GM12873 (cell line): ENCODE results near the gene RPP25.

ENCODE experiments used
- TF ChIP-seq, protein P1 (sequence below): IDR thresholded peaks from 2 replicates; pipeline ENCODE4 v1.5.1; 2012; ENCODE audit warnings: low read depth, mild to moderate bottlenecking, moderate library complexity, low read length, control low read depth; ENCODE audit not compliant: insufficient read depth; ENCODE audit errors: missing control alignments

Gene RPP25

DNA sequence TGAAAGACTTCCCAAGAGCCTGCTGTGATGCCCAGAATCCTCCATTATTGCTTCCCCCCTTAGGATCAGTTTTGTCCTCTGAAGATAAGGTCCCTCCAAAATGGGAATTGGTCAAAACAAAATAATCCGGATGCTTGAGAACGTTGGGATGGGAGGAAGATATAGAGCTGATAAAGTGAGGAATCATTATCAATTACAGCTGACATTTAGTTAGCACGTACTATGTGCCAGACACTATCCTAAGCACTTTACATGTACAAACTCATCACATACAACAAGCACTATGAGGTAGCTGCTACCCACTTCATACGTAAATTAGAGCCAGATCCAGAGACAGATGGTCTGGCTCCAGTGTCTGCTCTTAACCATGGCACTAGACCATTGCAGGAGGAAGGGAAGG is 6.6 kb upstream of the RPP25 start:
- TF ChIP-seq, protein P1, sequence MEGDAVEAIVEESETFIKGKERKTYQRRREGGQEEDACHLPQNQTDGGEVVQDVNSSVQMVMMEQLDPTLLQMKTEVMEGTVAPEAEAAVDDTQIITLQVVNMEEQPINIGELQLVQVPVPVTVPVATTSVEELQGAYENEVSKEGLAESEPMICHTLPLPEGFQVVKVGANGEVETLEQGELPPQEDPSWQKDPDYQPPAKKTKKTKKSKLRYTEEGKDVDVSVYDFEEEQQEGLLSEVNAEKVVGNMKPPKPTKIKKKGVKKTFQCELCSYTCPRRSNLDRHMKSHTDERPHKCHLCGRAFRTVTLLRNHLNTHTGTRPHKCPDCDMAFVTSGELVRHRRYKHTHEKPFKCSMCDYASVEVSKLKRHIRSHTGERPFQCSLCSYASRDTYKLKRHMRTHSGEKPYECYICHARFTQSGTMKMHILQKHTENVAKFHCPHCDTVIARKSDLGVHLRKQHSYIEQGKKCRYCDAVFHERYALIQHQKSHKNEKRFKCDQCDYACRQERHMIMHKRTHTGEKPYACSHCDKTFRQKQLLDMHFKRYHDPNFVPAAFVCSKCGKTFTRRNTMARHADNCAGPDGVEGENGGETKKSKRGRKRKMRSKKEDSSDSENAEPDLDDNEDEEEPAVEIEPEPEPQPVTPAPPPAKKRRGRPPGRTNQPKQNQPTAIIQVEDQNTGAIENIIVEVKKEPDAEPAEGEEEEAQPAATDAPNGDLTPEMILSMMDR = no peak

DNA sequence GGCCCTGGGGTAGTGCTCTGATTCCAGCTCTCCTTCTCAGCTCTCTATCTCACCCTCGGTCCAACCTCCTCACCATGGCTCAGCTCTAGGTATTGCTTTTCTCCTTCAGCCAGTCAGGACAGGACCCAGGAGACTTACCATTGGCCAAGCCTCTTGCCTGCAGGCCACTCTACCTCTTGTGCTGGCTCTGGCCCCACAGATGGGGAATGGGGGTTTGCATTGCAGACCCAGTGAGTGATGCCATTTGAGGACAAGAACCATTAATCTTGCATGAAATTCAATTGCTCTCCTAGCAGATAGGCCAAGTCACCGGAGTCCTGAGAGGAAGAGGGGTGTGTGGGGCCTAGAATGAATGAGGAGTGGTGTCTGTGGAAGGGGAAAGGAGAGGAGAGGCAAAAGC is 6.1 kb upstream of the RPP25 start:
- TF ChIP-seq, protein P1 = no peak

DNA sequence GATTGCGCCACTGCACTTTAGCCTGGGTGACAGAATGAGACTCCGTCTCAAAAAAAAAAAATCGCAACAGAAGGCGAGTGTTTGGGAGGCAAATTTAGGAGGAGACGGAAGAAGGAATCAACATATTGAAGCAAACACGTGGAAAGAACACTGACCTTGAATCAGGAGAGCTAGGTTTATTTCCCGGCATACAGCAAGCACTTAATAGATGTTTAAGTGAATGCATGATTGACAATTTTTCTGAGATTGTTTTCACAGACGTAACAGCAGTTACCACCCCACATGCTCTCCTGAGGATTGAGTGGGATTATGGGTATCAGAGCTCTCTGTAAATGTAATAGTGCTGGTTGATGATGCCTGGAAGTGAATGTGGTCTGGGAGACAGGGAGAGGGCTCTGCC is 5.6 kb upstream of the RPP25 start:
- TF ChIP-seq, protein P1 = no peak

DNA sequence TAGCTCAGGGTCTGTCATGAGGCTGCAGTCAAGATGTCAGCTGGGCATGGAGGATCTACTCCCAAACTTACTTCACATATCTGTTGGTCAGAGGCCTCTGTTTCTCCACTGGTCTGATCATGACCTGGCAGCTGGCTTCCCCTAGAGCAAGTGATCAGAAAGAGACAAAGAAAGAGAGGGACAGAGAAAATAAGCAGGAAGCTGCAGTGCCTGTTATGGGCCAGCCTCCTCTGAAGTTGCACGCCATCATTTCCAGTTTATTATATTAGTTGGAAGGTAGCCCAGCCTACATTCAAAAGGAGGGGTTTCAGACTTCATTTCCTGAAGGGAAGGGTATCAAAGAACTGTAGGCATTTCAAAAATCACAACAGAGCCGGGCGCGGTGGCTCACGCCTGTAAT is 5.0 kb upstream of the RPP25 start:
- TF ChIP-seq, protein P1 = no peak

DNA sequence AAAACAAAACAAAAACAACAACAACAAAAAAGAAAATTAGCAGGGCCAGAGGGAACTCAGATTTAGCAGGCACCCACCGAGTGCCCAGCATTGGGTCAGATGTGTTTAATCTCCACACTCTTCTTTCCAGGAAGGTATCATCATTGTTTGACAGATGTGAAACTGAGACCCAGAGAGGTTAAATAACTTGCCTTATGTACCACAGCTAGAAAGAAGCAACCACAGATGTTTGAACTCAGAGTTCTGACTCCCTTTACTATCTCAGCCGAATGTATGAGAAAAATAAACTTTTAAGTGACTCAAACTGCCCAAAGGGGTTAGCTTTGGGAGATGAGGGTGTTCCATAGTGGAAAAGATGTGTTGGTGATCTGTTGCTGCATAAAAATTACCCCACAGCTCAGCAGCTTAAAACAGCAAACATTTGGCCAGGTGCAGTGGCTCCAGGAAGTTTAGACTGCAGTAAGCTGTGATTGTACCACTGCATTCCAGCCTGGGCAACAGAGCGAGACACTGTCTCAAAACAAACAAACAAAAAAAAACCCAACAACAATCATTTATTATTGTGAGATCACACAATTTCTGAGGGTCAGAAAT is 4.5 kb upstream of the RPP25 start:
- TF ChIP-seq, protein P1 = no peak

DNA sequence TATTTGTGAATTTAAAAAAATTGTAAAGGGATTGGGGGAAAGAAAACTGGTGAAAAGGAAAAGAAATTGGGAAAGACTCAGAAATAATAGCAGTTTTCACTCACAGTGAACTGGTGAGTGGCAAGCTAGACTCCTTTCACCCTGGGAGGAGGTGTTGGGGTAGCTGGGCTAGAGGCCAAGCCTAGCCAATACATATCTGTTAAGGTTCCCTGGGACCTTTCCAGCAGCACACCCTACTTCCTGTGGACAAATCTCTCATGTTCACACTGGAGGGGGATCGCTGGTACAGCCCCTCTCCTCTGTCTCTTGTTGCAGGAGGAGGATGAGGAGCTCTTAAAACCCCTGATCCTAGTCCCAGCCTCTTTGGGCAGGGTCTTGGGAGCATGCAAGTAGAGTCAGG is 3.7 kb upstream of the RPP25 start:
- TF ChIP-seq, protein P1 = no peak

DNA sequence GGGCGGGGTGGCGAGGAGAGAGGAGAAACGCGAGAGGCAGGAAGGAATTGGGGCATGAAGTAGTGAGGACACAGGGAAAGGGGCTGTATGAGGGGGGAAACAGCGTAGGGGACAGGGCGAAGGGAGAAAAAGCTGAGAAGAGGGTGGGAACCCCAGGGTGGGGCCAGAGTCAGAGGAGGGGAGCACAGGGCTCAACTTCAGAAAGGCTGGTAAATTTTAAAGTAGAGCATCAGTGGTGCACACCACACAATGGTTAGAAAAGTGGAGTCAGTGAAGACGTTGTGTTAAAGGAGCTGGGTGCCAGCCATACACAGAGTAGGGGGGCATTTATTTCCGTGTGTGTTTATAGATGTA is 3.0 kb upstream of the RPP25 start:
- TF ChIP-seq, protein P1 = no peak
